Common myeloid progenitor, CD34-positive (primary cell): Measurements from ENCODE around the gene IRX2.

Experiments used
- CTCF ChIA-PET: fragments of 350-600 bp; sonication (Branson Sonifier 250); formaldehyde crosslinking; loops from one replicate; lab custom pipeline; 2021; ENCODE audit warnings: antibody characterized with exemption; lab: Charles Lee
- POLR2A ChIA-PET: fragments of 350-600 bp; sonication (Branson Sonifier 250); formaldehyde crosslinking; loops from one replicate; lab custom pipeline; 2021; ENCODE audit warnings: antibody characterized with exemption; lab: Charles Lee
- DNase-seq, 3 donors: peaks; one replicate each; pipeline versions ENCODE4 v3.0.0 to v3.0.0-alpha.2; 2013
- H3K27ac ChIP-seq, 2 experiments: 1 replicate in 1 of 2; 2 replicates in 1 of 2; pipeline ENCODE4 v1.7.0; 2013; ENCODE audit warnings: inconsistent platforms in 2 of 2, low read length in 2 of 2, mild to moderate bottlenecking in 2 of 2, low read depth in 1 of 2, moderate library complexity in 1 of 2; ENCODE audit not compliant: severe bottlenecking in 2 of 2, insufficient read depth in 1 of 2, poor library complexity in 1 of 2
- H3K27me3 ChIP-seq, 5 experiments: replicated peaks in 2 of 5; 1 replicate in 3 of 5; 2 replicates in 2 of 5; pipeline versions ENCODE4 v1.6.1 to v1.7.0; 2013; ENCODE audit warnings: low read length in 4 of 5, mild to moderate bottlenecking in 2 of 5, moderate library complexity in 2 of 5, inconsistent platforms in 1 of 5; ENCODE audit not compliant: insufficient read depth in 5 of 5, control insufficient read depth in 4 of 5
- H3K36me3 ChIP-seq, 4 experiments: 1 replicate in 2 of 4; 2 replicates in 2 of 4; pipeline versions ENCODE4 v1.6.1 to v1.7.0; 2013; ENCODE audit warnings: low read length in 3 of 4, control low read depth in 1 of 4, mild to moderate bottlenecking in 1 of 4; ENCODE audit not compliant: control insufficient read depth in 4 of 4, insufficient read depth in 4 of 4
- H3K4me1 ChIP-seq, 4 experiments: 1 replicate in 3 of 4; 2 replicates in 1 of 4; pipeline versions ENCODE4 v1.6.1 to v1.7.1; 2013; ENCODE audit warnings: low read length in 3 of 4, mild to moderate bottlenecking in 3 of 4, control low read depth in 1 of 4, inconsistent platforms in 1 of 4, moderate library complexity in 1 of 4; ENCODE audit not compliant: control insufficient read depth in 4 of 4, insufficient read depth in 4 of 4; ENCODE audit errors: control extremely low read depth in 1 of 4
- H3K4me3 ChIP-seq, 7 experiments: 1 replicate in 4 of 7; 2 replicates in 3 of 7; pipeline versions ENCODE4 v1.5.1 to v1.7.0; 2013; ENCODE audit warnings: mild to moderate bottlenecking in 7 of 7, low read length in 6 of 7, moderate library complexity in 6 of 7, inconsistent platforms in 2 of 7, low read depth in 2 of 7, control low read depth in 1 of 7; ENCODE audit not compliant: insufficient read depth in 4 of 7, control insufficient read depth in 1 of 7; ENCODE audit errors: extremely low read depth in 1 of 7
- H3K9me3 ChIP-seq, 5 experiments: 1 replicate in 4 of 5; 2 replicates in 1 of 5; pipeline versions ENCODE4 v1.6.1 to v1.7.1; 2013; ENCODE audit warnings: low read length in 4 of 5, mild to moderate bottlenecking in 2 of 5, inconsistent platforms in 1 of 5, low read depth in 1 of 5, moderate library complexity in 1 of 5; ENCODE audit not compliant: control insufficient read depth in 4 of 5, insufficient read depth in 2 of 5; ENCODE audit errors: control extremely low read depth in 1 of 5
- WGBS: methylation state at CpG from one replicate; pipeline ENCODE4 v1.1.5; 2013; ENCODE audit not compliant: insufficient coverage; 5-methylcytosine and 5-hydroxymethylcytosine counted together

Gene IRX2

GRCh38 chr5:2779459-2779858 is 28.0 kb upstream of the IRX2 start:
- Histone ChIP-seq H3K4me1 (no peaks in the 10 kb centered on the region), H3K27me3 (no peaks in the 10 kb centered on the region), H3K27ac (no peak overlapping the region), H3K36me3 (no peaks in the 10 kb centered on the region), H3K9me3 (peaks cover 0 to 2% (median 0%) of the 10 kb centered on the region in 5 experiments), H3K4me3 (no peak overlapping the region)
- no peak for DNase-seq
- WGBS, result 84% methylated on average over 8 of the region's 9 CpGs
- ChIA-PET POLR2A (no interaction called here), CTCF (no interaction called here)

DNA sequence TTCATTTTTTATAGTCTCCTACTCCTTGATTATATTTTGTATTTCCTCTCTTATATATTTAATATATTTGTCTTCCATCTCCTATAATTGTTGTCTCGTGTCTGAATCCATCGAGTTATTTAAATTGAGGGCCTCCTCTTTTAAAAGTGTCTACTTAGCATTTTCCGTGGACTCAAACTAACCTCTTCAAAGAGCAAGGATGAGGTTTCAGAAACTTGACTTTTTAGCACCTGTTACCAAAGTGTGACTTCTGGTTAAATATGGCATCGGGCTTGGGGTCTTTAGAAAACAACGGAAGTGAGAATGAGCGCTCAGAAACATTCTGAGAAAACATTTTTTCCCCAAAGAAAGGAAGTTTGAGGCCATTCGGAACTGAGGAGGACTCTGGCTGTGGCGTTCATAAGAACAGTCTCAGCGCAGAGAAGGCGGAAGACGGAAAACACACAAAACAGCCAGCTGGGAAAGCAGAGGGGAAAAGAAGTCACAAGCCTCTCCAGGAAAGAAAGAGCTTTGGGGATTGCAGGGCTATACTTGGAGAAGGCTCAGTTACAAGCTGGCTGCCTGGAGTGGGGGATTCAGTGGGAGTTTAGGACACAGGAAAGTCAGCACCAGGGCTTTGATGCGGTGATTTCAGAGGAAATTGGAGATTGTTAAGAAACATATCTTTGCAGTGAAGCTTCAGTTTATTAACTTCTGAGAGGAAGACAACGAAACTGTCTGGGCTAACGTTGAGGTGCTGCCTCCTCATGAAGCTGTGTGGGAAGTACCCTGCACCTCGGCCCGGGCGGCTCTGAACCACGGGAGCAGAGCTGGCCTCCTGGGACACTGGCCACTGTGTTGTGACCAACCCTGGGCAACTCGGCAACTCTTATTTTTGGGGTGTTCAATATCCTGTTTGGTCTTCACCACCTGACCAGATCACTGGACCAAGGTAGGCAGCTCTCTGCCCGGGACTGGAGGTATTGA is 25.1 kb upstream of the IRX2 start:
- H3K9me3 ChIP-seq, result no peaks in the 10 kb centered on the region
- WGBS, result 92% methylated on average over 19 of the region's 20 CpGs
- H3K36me3 ChIP-seq, result no peaks in the 10 kb centered on the region
- POLR2A ChIA-PET, result no interaction called here
- no peaks in the 10 kb centered on the region for H3K4me1 ChIP-seq
- DNase-seq, result no peak
- CTCF ChIA-PET, result no interaction called here
- H3K4me3 ChIP-seq, result no peak overlapping the region
- H3K27me3 ChIP-seq, result peaks cover 0 to 2% (median 0%) of the 10 kb centered on the region in 5 experiments
- H3K27ac ChIP-seq, result no peak overlapping the region

GRCh38 chr5:2773327-2773726 is 21.9 kb upstream of the IRX2 start:
- no peaks in the 10 kb centered on the region for H3K4me1 ChIP-seq
- DNase-seq, result no peak
- ChIA-PET POLR2A (no interaction called here), CTCF (no interaction called here)
- no peaks in the 10 kb centered on the region for H3K9me3 ChIP-seq
- peaks cover 0 to 3% (median 0%) of the 10 kb centered on the region in 5 experiments for H3K27me3 ChIP-seq
- H3K27ac ChIP-seq, result no peak overlapping the region
- 93% methylated on average over 4 of the region's 6 CpGs for WGBS
- H3K36me3 ChIP-seq, result no peaks in the 10 kb centered on the region
- no peak overlapping the region for H3K4me3 ChIP-seq

DNA sequence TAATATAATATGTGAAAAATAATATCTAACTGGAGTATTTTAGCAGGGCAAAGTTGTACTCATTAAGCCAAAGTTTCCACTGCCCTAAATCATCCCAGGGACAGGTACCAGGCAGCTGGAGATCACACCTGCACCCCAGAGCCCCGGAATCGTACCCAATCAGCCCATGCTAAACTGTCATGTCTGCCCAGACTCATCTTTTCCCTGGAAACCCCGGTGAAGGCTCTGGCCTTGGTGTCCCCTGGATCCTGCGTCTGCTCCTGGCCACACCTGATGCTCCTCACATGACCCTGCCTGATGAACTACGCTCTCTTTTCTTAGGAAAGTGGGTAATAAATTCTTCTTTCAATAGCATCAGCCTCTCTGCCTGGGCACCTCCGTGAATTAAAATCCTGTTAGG is 15.6 kb upstream of the IRX2 start:
- H3K36me3 ChIP-seq, result no peaks in the 10 kb centered on the region
- DNase-seq, result no peak
- no peaks in the 10 kb centered on the region for H3K9me3 ChIP-seq
- H3K4me1 ChIP-seq, result no peaks in the 10 kb centered on the region
- ChIA-PET CTCF (interaction anchor here (1.5 kb wide), 1 partner anchor 12 kb away, joined by 5 read pairs; no protein-coding TSS in a partner anchor), POLR2A (no interaction called here)
- WGBS, result 73% methylated on average over 2 of the region's 6 CpGs
- H3K27me3 ChIP-seq, result peaks cover 2 to 29% (median 10%) of the 10 kb centered on the region in 5 experiments
- H3K27ac ChIP-seq, result no peak overlapping the region
- no peak overlapping the region for H3K4me3 ChIP-seq

DNA sequence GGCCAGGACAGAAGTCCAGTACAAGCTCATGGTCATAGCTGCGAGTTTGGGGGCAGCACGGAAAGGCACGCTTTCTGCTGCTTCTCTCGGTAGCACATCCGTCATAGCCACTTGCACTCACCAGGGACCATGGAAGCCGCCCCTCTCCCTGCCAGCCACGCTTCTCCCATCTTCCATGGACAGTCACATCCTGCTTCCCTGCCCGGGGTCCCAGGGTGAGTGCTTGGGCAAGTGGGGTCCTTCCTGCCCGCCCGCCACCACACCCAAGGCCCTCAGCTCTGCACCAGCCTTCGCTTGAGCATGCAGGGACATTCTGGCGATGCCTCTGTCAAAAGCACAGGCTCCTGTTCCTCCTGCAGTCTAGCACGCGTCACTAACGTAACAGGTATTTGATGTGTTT is 13.1 kb upstream of the IRX2 start:
- DNase-seq, result no peak
- POLR2A ChIA-PET, result no interaction called here
- H3K9me3 ChIP-seq, result no peaks in the 10 kb centered on the region
- H3K27me3 ChIP-seq, result peaks cover 4 to 44% (median 9%) of the 10 kb centered on the region in 5 experiments
- no peak overlapping the region for H3K4me3 ChIP-seq
- H3K36me3 ChIP-seq, result no peaks in the 10 kb centered on the region
- WGBS, result 81% methylated on average over 13 of the region's 15 CpGs
- CTCF ChIA-PET, result no interaction called here
- H3K4me1 ChIP-seq, result no peaks in the 10 kb centered on the region
- no peak overlapping the region for H3K27ac ChIP-seq

DNA sequence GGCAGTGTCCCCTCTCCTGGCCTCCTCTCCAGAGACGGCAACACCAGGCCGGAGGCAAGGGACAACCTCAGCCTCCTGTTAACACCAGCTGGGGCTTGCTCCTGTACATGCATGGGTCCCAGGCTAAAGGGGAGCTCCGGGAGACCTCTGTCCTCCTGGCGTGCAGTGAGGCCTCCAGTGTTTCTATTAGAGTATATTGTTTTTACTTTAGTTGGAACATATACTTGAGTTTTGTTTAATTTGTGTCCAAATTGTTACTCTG is 12.0 kb upstream of the IRX2 start:
- no peak for DNase-seq
- Histone ChIP-seq H3K4me1 (no peaks in the 10 kb centered on the region), H3K9me3 (peaks cover 0 to 4% (median 0%) of the 10 kb centered on the region in 5 experiments), H3K36me3 (no peaks in the 10 kb centered on the region), H3K27ac (no peak overlapping the region), H3K27me3 (peaks cover 5 to 55% (median 10%) of the 10 kb centered on the region in 5 experiments), H3K4me3 (no peak overlapping the region)
- CTCF ChIA-PET, result no interaction called here
- WGBS, result 59% methylated on average over 2 of the region's 4 CpGs
- POLR2A ChIA-PET, result no interaction called here

DNA sequence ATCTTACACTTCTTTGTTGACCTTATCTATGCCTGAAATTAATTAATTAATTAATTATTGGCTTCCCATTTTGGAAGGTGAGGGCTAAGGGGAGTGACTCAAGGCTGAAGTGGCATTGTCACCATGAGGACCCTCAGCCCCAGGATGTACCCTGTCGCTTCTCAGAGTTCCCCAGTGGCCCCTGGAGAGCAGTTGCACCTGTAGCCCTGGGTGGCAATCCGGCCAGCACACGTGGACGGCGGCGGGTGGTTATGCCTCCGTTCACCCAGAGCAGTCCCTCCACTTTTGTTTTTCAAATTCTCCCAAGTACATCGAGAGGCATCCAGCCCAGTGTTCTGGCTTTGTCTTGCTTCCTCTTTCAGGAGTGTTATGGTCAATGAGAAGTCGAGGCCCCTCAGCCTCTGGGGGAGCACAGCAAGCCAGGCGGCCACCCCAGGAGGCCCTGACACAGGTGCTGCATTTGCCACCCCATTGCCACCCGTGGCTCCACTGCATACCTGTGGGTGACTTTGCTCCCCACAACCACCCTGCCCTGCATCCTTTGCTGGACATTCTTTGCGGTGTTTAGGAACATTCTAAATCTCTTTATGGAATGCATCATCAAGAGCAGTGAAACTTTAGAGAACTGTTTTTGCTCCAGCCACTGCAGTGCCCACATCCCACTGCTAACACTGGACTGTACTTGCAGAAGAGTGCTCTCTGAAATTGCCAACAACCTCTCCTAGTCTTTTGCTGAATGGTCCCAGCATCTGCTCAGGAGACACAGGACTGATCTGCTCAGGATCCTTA is 11.5 kb upstream of the IRX2 start:
- peaks cover 7 to 60% (median 14%) of the 10 kb centered on the region in 5 experiments for H3K27me3 ChIP-seq
- H3K27ac ChIP-seq, result no peak overlapping the region
- WGBS, result 68% methylated on average over 11 of the region's 12 CpGs
- H3K36me3 ChIP-seq, result no peaks in the 10 kb centered on the region
- no peak overlapping the region for H3K4me3 ChIP-seq
- ChIA-PET CTCF (no interaction called here), POLR2A (no interaction called here)
- H3K4me1 ChIP-seq, result no peaks in the 10 kb centered on the region
- DNase-seq, result no peak
- H3K9me3 ChIP-seq, result peaks cover 0 to 4% (median 0%) of the 10 kb centered on the region in 5 experiments
